ENCODE measurements around the gene TAOK3.
A peak's percentile ranks its signal among the peaks of the same experiment; 100 is the strongest.

The TAOK3 gene

GRCh38 chr12:118402251-118402650 lies 29.5 kb upstream of the TAOK3 start:
- H3K4me3 ChIP-seq (ENCODE audit: low read depth, low read length): no peak overlapping the region
- no peak for DNase-seq (ENCODE audit: low read depth)
- no peak for TF ChIP-seq CTCF (IDR thresholded peaks at IDR 0.05; ENCODE audit: low read depth, low read length, missing control alignments)

GRCh38 chr12:118398940-118399339 lies 26.2 kb upstream of the TAOK3 start:
- H3K4me3 ChIP-seq (ENCODE audit: low read depth, low read length): no peak overlapping the region
- no peak for TF ChIP-seq CTCF (IDR thresholded peaks at IDR 0.05; ENCODE audit: low read depth, low read length, missing control alignments)
- DNase-seq (ENCODE audit: low read depth): no peak

- no peak overlapping the region for H3K4me3 ChIP-seq (ENCODE audit: low read depth, low read length)
- DNase-seq (ENCODE audit: low read depth): no peak
- TF ChIP-seq CTCF (IDR thresholded peaks at IDR 0.05; ENCODE audit: low read depth, low read length, missing control alignments): no peak
Measured at GRCh38 chr12:118398524-118398923, 25.8 kb upstream of the TAOK3 start.

- DNase-seq (ENCODE audit: low read depth): no peak
- no peak for TF ChIP-seq CTCF (IDR thresholded peaks at IDR 0.05; ENCODE audit: low read depth, low read length, missing control alignments)
- no peak overlapping the region for H3K4me3 ChIP-seq (ENCODE audit: low read depth, low read length)
Measured at GRCh38 chr12:118397708-118398440, 25.2 kb upstream of the TAOK3 start.

GRCh38 chr12:118391836-118392235 lies 19.1 kb upstream of the TAOK3 start:
- no peak for DNase-seq (ENCODE audit: low read depth)
- no peak for TF ChIP-seq CTCF (IDR thresholded peaks at IDR 0.05; ENCODE audit: low read depth, low read length, missing control alignments)
- H3K4me3 ChIP-seq (ENCODE audit: low read depth, low read length): no peak overlapping the region

- DNase-seq (ENCODE audit: low read depth): no peak
- no peak for TF ChIP-seq CTCF (IDR thresholded peaks at IDR 0.05; ENCODE audit: low read depth, low read length, missing control alignments)
- H3K4me3 ChIP-seq (ENCODE audit: low read depth, low read length): no peak overlapping the region
Measured at GRCh38 chr12:118391424-118391823, 18.7 kb upstream of the TAOK3 start.

GRCh38 chr12:118377884-118378470 lies 5.3 kb upstream of the TAOK3 start:
- peak; percentile 87 for TF ChIP-seq CTCF (IDR thresholded peaks at IDR 0.05; ENCODE audit: low read depth, low read length, missing control alignments)
- no peak for DNase-seq (ENCODE audit: low read depth)
- H3K4me3 ChIP-seq (ENCODE audit: low read depth, low read length): peak overlapping the region; percentile 86
